A549 (cell line): ENCODE measurements around the gene CDC14C.

Source experiments
- BCL3 ChIP-seq: fragments of >200 bp; sonication (Bioruptor Twin); formaldehyde crosslinking; IDR thresholded peaks from 3 replicates; pipeline ENCODE4 v1.6.1; 2016
- CBX8 ChIP-seq: fragments of 200-600 bp; sonication (generic); IDR thresholded peaks from 2 replicates; pipeline ENCODE4 v1.6.1; 2016
- CEBPB ChIP-seq, 2 experiments: fragments of >200 bp in 1 of 2; sonication (Bioruptor Twin) in 1 of 2; formaldehyde crosslinking in 1 of 2; IDR thresholded peaks; 2 replicates each; pipeline ENCODE4 v1.6.1; 2012 to 2016
- CHD4 ChIP-seq: fragments of 200-600 bp; sonication (generic); IDR thresholded peaks from 2 replicates; pipeline ENCODE4 v1.6.1; 2016; ENCODE audit warnings: antibody characterized with exemption, mild to moderate bottlenecking, borderline replicate concordance
- CTCF ChIP-seq: fragments of >200 bp; sonication (Bioruptor Twin); formaldehyde crosslinking; IDR thresholded peaks from 3 replicates; pipeline ENCODE4 v1.5.1; 2016
- EHMT2 ChIP-seq: fragments of 200-600 bp; sonication (generic); IDR thresholded peaks from 2 replicates; pipeline ENCODE4 v1.6.1; 2016; ENCODE audit warnings: antibody characterized with exemption, low read depth, mild to moderate bottlenecking, moderate library complexity
- EP300 ChIP-seq, 2 experiments: fragments of >200 bp; sonication (Bioruptor Twin); formaldehyde crosslinking; IDR thresholded peaks; 2 replicates in 1 of 2; 3 replicates in 1 of 2; pipeline ENCODE4 v1.6.1; 2016 to 2017
- FOSL2 ChIP-seq, 2 experiments: fragments of 450-650 bp in 1 of 2; fragments of >200 bp in 1 of 2; sonication (Bioruptor Twin) in 1 of 2; formaldehyde crosslinking; IDR thresholded peaks; 2 replicates each; pipeline versions ENCODE4 v1.5.0 to v1.6.1; 2016 to 2020; ENCODE audit warnings: mild to moderate bottlenecking in 1 of 2, moderate library complexity in 1 of 2
- HOXB13 ChIP-seq: fragments of 250-450 bp; sonication (Bioruptor Pico); IDR thresholded peaks from 2 replicates; pipeline ENCODE4 v1.5.0; 2020; ENCODE audit warnings: low read depth, mild to moderate bottlenecking, moderate library complexity
- PBX3 ChIP-seq: IDR thresholded peaks from 2 replicates; pipeline ENCODE4 v1.6.1; 2012
- POLR2A ChIP-seq: IDR thresholded peaks from 2 replicates; pipeline ENCODE4 v1.6.1; 2012; ENCODE audit warnings: mild to moderate bottlenecking, low read length
- RARB ChIP-seq: fragments of 250-450 bp; sonication (Bioruptor Pico); IDR thresholded peaks from 2 replicates; pipeline ENCODE4 v1.8.0; 2021; ENCODE audit warnings: mild to moderate bottlenecking, moderate library complexity
- RNF2 ChIP-seq: fragments of 200-600 bp; sonication (generic); IDR thresholded peaks from 2 replicates; pipeline ENCODE4 v1.6.1; 2016; ENCODE audit warnings: low read depth, mild to moderate bottlenecking, antibody characterized with exemption, moderate library complexity, borderline replicate concordance
- SMC3 ChIP-seq: fragments of >200 bp; sonication (Bioruptor Twin); formaldehyde crosslinking; IDR thresholded peaks from 3 replicates; pipeline ENCODE4 v1.6.1; 2018; ENCODE audit warnings: inconsistent platforms

GRCh38 chr7:48899932-48900331 is 24.4 kb upstream of the CDC14C start:
- TF ChIP-seq CTCF (no peak), PBX3 (no peak), SMC3 (no peak), RARB (no peak), RNF2 (no peak), CEBPB (IDR thresholded peaks at IDR 0.05) (no peak), CBX8 (no peak), POLR2A (no peak), EP300 (IDR thresholded peaks at IDR 0.05) (no peak), HOXB13 (CRISPR knock-in tag) (no peak), CHD4 (no peak), BCL3 (no peak), FOSL2 (IDR thresholded peaks at IDR 0.05) (no peak), FOSL2 (CRISPR knock-in tag; IDR thresholded peaks at IDR 0.05) (no peak), EHMT2 (no peak)
